H1 (cell line): ENCODE measurements around the gene CPEB3. TPM values are rescaled to one million over a fixed set of nuclear protein-coding genes. Genes with fewer than 3 reads are reported as not detected.

Experiments used
- CTCF ChIA-PET: fragments of 300-600 bp; sonication (Branson Sonifier 250); formaldehyde crosslinking; loops from one replicate; lab custom pipeline; 2021; ENCODE audit not compliant: partially characterized antibody; lab: Charles Lee
- POLR2A ChIA-PET: fragments of 300-600 bp; sonication (Branson Sonifier 250); formaldehyde crosslinking; loops from one replicate; lab custom pipeline; 2021; ENCODE audit warnings: inconsistent platforms; ENCODE audit not compliant: partially characterized antibody; lab: Charles Lee
- DNase-seq, 2 experiments: peaks; one replicate each; pipeline versions ENCODE4 v3.0.0 to v3.0.0-alpha.2; 2010 to 2022; ENCODE audit warnings: low spot score in 2 of 2, low read depth in 1 of 2, mixed read lengths in 1 of 2
- FAIRE-seq: peaks from 2 replicates; lab custom pipeline; 2011; peaks lifted over from hg19 to GRCh38; lab: Jason Lieb, UNC
- H2AFZ ChIP-seq: 2 replicates; pipeline ENCODE4 v1.8.1; 2012; ENCODE audit warnings: low read length, inconsistent platforms
- H2AK5ac ChIP-seq: 2 replicates; pipeline ENCODE4 v1.6.1; 2013; ENCODE audit warnings: low read depth, low read length
- H2BK120ac ChIP-seq: replicated peaks from 2 replicates; pipeline ENCODE3; 2013; ENCODE audit warnings: low read depth, low read length, inconsistent platforms
- H2BK12ac ChIP-seq: 2 replicates; pipeline ENCODE4 v1.6.1; 2013; ENCODE audit warnings: low read depth, low read length
- H2BK15ac ChIP-seq: 2 replicates; pipeline ENCODE4 v1.6.1; 2013; ENCODE audit warnings: low read length
- H2BK20ac ChIP-seq: 2 replicates; pipeline ENCODE4 v1.6.1; 2013; ENCODE audit warnings: low read length
- H2BK5ac ChIP-seq: 2 replicates; pipeline ENCODE4 v1.6.1; 2013; ENCODE audit warnings: low read depth, low read length
- H3K14ac ChIP-seq: 2 replicates; pipeline ENCODE4 v1.6.1; 2013; ENCODE audit warnings: inconsistent platforms; ENCODE audit not compliant: insufficient read length
- H3K18ac ChIP-seq: 2 replicates; pipeline ENCODE4 v1.6.1; 2013; ENCODE audit warnings: low read length; ENCODE audit errors: extremely low read depth
- H3K23ac ChIP-seq: 2 replicates; pipeline ENCODE4 v1.6.1; 2013; ENCODE audit warnings: inconsistent platforms; ENCODE audit not compliant: insufficient read length
- H3K23me2 ChIP-seq: 2 replicates; pipeline ENCODE4 v1.6.1; 2013; ENCODE audit warnings: low read depth, low read length
- H3K27ac ChIP-seq: 2 replicates; pipeline ENCODE4 v1.6.1; 2011; ENCODE audit warnings: low read depth, low read length, inconsistent platforms
- H3K27me3 ChIP-seq, 4 experiments: replicated peaks in 1 of 4; 1 replicate in 1 of 4; 2 replicates in 3 of 4; pipeline versions ENCODE4 v1.6.1 to v1.8.1; 2011 to 2013; ENCODE audit warnings: low read length in 3 of 4, mild to moderate bottlenecking in 3 of 4, inconsistent platforms in 2 of 4, mixed read lengths in 2 of 4, moderate library complexity in 1 of 4; ENCODE audit not compliant: control insufficient read depth in 3 of 4, insufficient read depth in 3 of 4; ENCODE audit errors: extremely low read depth in 1 of 4
- H3K36me3 ChIP-seq, 4 experiments: 2 replicates each; pipeline versions ENCODE4 v1.6.1 to v1.8.1; 2011 to 2013; ENCODE audit warnings: mild to moderate bottlenecking in 4 of 4, low read length in 3 of 4, moderate library complexity in 2 of 4, control low read depth in 1 of 4, inconsistent platforms in 1 of 4; ENCODE audit not compliant: insufficient read depth in 4 of 4, control insufficient read depth in 2 of 4
- H3K4ac ChIP-seq: replicated peaks from 2 replicates; pipeline ENCODE3; 2013; ENCODE audit warnings: low read length, low read depth, mixed read lengths, inconsistent platforms; ENCODE audit not compliant: insufficient read length
- H3K4me1 ChIP-seq, 4 experiments: replicated peaks in 1 of 4; 1 replicate in 1 of 4; 2 replicates in 3 of 4; pipeline versions ENCODE4 v1.6.1 to v1.8.1; 2011 to 2013; ENCODE audit warnings: low read length in 3 of 4, inconsistent platforms in 2 of 4, mixed read lengths in 1 of 4; ENCODE audit not compliant: insufficient read depth in 4 of 4, control insufficient read depth in 3 of 4
- H3K4me2 ChIP-seq, 2 experiments: 2 replicates each; pipeline versions ENCODE4 v1.6.1 to v1.8.1; 2011 to 2013; ENCODE audit warnings: low read depth in 2 of 2, low read length in 2 of 2, control low read depth in 1 of 2, inconsistent platforms in 1 of 2, mild to moderate bottlenecking in 1 of 2; ENCODE audit not compliant: insufficient read depth in 1 of 2
- H3K4me3 ChIP-seq, 4 experiments: fragments of 200-600, 300-600 bp in 1 of 4; sonication (generic), shearing (Covaris generic), sonication (Bioruptor Twin) in 1 of 4; 2 replicates each; pipeline versions ENCODE4 v1.5.1 to v1.8.1; 2011 to 2016; ENCODE audit warnings: low read length in 4 of 4, low read depth in 3 of 4, control low read depth in 2 of 4, inconsistent platforms in 2 of 4, mild to moderate bottlenecking in 2 of 4, mixed read lengths in 1 of 4, moderate library complexity in 1 of 4; ENCODE audit not compliant: insufficient read depth in 2 of 4; ENCODE audit errors: extremely low read depth in 1 of 4
- H3K56ac ChIP-seq: replicated peaks from 2 replicates; pipeline ENCODE3; 2013; ENCODE audit warnings: low read depth, mild to moderate bottlenecking, mixed read lengths, low read length, inconsistent platforms; ENCODE audit not compliant: insufficient read length
- H3K79me1 ChIP-seq: 2 replicates; pipeline ENCODE4 v1.6.1; 2013; ENCODE audit warnings: low read depth, low read length, control low read depth
- H3K79me2 ChIP-seq, 2 experiments: 2 replicates each; pipeline versions ENCODE4 v1.6.1 to v1.8.1; 2012 to 2013; ENCODE audit warnings: low read length in 2 of 2, mild to moderate bottlenecking in 2 of 2, inconsistent platforms in 1 of 2; ENCODE audit not compliant: insufficient read depth in 2 of 2, control insufficient read depth in 1 of 2
- H3K9ac ChIP-seq, 4 experiments: replicated peaks in 1 of 4; 1 replicate in 1 of 4; 2 replicates in 3 of 4; pipeline versions ENCODE4 v1.6.1 to v1.8.1; 2011 to 2013; ENCODE audit warnings: low read depth in 3 of 4, low read length in 3 of 4, control low read depth in 2 of 4, mild to moderate bottlenecking in 2 of 4, moderate library complexity in 2 of 4, inconsistent platforms in 1 of 4; ENCODE audit errors: extremely low read depth in 1 of 4
- H3K9me3 ChIP-seq, 2 experiments: 2 replicates each; pipeline versions ENCODE4 v1.6.1 to v1.8.1; 2012 to 2013; ENCODE audit warnings: mild to moderate bottlenecking in 2 of 2, moderate library complexity in 2 of 2, control low read depth in 1 of 2, inconsistent platforms in 1 of 2, low read depth in 1 of 2, low read length in 1 of 2, mixed read lengths in 1 of 2; ENCODE audit not compliant: insufficient read depth in 2 of 2
- H4K20me1 ChIP-seq, 2 experiments: replicated peaks in 1 of 2; 2 replicates each; pipeline versions ENCODE3 to v1.8.1; 2011 to 2013; ENCODE audit warnings: inconsistent platforms in 2 of 2, low read length in 2 of 2, mild to moderate bottlenecking in 1 of 2; ENCODE audit not compliant: insufficient read depth in 2 of 2, control insufficient read depth in 1 of 2
- H4K5ac ChIP-seq: 2 replicates; pipeline ENCODE4 v1.6.1; 2013; ENCODE audit warnings: low read length, low read depth, mixed read lengths, inconsistent platforms; ENCODE audit not compliant: insufficient read length
- H4K8ac ChIP-seq: 2 replicates; pipeline ENCODE4 v1.8.0; 2013; ENCODE audit warnings: mild to moderate bottlenecking, moderate library complexity, low read length, inconsistent platforms; ENCODE audit not compliant: insufficient read depth; ENCODE audit errors: extremely low read depth
- H4K91ac ChIP-seq: replicated peaks from 2 replicates; pipeline ENCODE3; 2013; ENCODE audit warnings: low read length, mixed read lengths, inconsistent platforms; ENCODE audit not compliant: insufficient read length
- CHD1 ChIP-seq: IDR thresholded peaks from 2 replicates; pipeline ENCODE4 v1.6.1; 2012; ENCODE audit warnings: low read depth, low read length, improper control_type of control experiment
- CTBP2 ChIP-seq: IDR thresholded peaks from 2 replicates; pipeline ENCODE4 v1.7.0; 2011; ENCODE audit warnings: borderline replicate concordance, mild to moderate bottlenecking, moderate library complexity, mixed read lengths, low read length; ENCODE audit not compliant: insufficient read depth, insufficient read length
- JUN ChIP-seq: IDR thresholded peaks from 2 replicates; pipeline ENCODE4 v1.6.1; 2011; ENCODE audit warnings: low read depth, mild to moderate bottlenecking, improper control_type of control experiment, low read length
- PHF8 ChIP-seq: fragments of 200-600 bp; sonication (generic); conservative IDR thresholded peaks from 2 replicates; pipeline ENCODE4 v1.7.1; 2012; ENCODE audit warnings: low read depth, mild to moderate bottlenecking, inconsistent platforms, low read length, moderate library complexity
- RAD21 ChIP-seq, 2 experiments: IDR thresholded peaks in 1 of 2; conservative IDR thresholded peaks in 1 of 2; 2 replicates each; pipeline ENCODE4 v1.6.1; 2011; ENCODE audit warnings: low read depth in 2 of 2, low read length in 2 of 2, improper control_type of control experiment in 1 of 2, inconsistent platforms in 1 of 2, mild to moderate bottlenecking in 1 of 2, moderate library complexity in 1 of 2
- YY1 ChIP-seq: IDR thresholded peaks from 2 replicates; pipeline ENCODE4 v1.6.1; 2011; ENCODE audit warnings: low read depth, mild to moderate bottlenecking, low read length
- WGBS, 2 experiments: shearing (Covaris generic) in 1 of 2; methylation state at CpG; one replicate each; pipeline versions ENCODE4 v1.1.6 to v1.1.7; 2013 to 2015; ENCODE audit warnings: low lambda C conversion rate in 2 of 2, mixed read lengths in 2 of 2, inconsistent platforms in 1 of 2, low coverage in 1 of 2, missing lambda C conversion rate in 1 of 2; ENCODE audit not compliant: insufficient replicate concordance in 2 of 2, insufficient coverage in 1 of 2, insufficient read length in 1 of 2; ENCODE audit errors: extremely low coverage in 1 of 2, missing lambda C conversion rate in 1 of 2; 5-methylcytosine and 5-hydroxymethylcytosine counted together
- polyA plus RNA-seq, 7 experiments: library from polyadenylated mRNA; depleted of rRNA in 3 of 7; stranded (reverse) in 5 of 7; unstranded in 2 of 7; fragments of >200 nt in 5 of 7; fragments of 200-250 nt in 2 of 7; gene quantifications; 1 replicate in 5 of 7; 2 replicates in 1 of 7; 4 replicates in 1 of 7; pipeline versions ENCODE4 v1.2.1 to v1.2.3, GENCODE V29; 2011 to 2013; ENCODE audit warnings: missing spikeins in 2 of 7, mixed read lengths in 2 of 7
- total RNA-seq: library from RNA; stranded (reverse); fragmentation: NEBNext Ultra II Directional; extraction: Animal tissue kit (Norgen Biotek cat#: 25700); gene quantifications from 2 replicates; pipeline ENCODE4 v1.2.1, GENCODE V29; 2021
- TF ChIP-seq, protein P1 (sequence below), 3 experiments: IDR thresholded peaks; 1 replicate in 2 of 3; 2 replicates in 1 of 3; pipeline versions ENCODE4 v1.5.1 to v1.6.1; 2011; ENCODE audit warnings: low read length in 3 of 3, mild to moderate bottlenecking in 3 of 3, inconsistent platforms in 2 of 3, low read depth in 1 of 3, moderate library complexity in 1 of 3; ENCODE audit not compliant: insufficient read depth in 1 of 3; ENCODE audit errors: control extremely low read depth in 1 of 3

The CPEB3 gene
- total and polyA plus RNA-seq, 2 of the 8 experiments (the other 6 are each of a cell fraction or from before 2014, with no cell fraction given): 0.39 to 1.7 TPM

DNA sequence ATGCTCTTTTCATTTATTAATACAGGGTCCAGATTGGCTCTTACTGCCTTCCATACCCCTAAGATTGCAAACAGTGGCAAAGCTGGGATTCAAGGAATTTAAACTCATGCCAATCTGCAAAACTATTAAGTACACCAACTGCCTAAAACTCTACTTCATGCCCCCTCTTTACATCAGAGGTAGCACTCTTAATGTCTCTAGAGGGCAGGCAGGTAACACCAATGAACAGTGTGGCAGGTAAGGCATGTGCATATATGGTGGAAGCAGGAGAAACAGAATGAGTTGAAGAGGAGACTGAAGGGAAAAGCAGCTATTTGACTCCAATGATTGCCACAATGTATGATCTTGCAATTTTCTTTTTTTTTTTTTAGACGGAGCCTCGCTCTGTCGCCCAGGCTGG lies 210.6 kb downstream of the CPEB3 start:
- Histone ChIP-seq H4K8ac (no peak overlapping the region), H2AFZ (no peak overlapping the region), H4K91ac (no peak overlapping the region), H3K56ac (no peak overlapping the region), H3K9ac (no peak overlapping the region), H3K79me1 (no peaks in the 10 kb centered on the region), H4K20me1 (no peaks in the 10 kb centered on the region), H3K4ac (no peak overlapping the region), H2BK120ac (no peak overlapping the region), H3K23ac (no peak overlapping the region), H2BK20ac (no peak overlapping the region), H3K14ac (no peak overlapping the region), H3K4me3 (no peak overlapping the region), H2BK15ac (no peak overlapping the region), H2AK5ac (no peak overlapping the region), H3K27me3 (no peaks in the 10 kb centered on the region), H2BK12ac (no peak overlapping the region), H3K23me2 (no peaks in the 10 kb centered on the region), H3K36me3 (no peaks in the 10 kb centered on the region), H3K4me2 (no peak overlapping the region), H3K18ac (no peak overlapping the region), H3K9me3 (no peaks in the 10 kb centered on the region), H3K27ac (no peak overlapping the region), H3K79me2 (no peaks in the 10 kb centered on the region), H2BK5ac (no peak overlapping the region), H3K4me1 (no peaks in the 10 kb centered on the region), H4K5ac (no peak overlapping the region)
- ChIA-PET CTCF (interaction anchor here (0.6 to 1.2 kb wide), 4 partner anchors 25 to 1831 kb away, joined by 3 to 4 read pairs (median 4); no protein-coding TSS in a partner anchor), POLR2A (no interaction called here)
- 79% methylated on average over 3 of the region's 3 CpGs; no CpG with 5 or more reads in 1 of the 2 experiments for WGBS, 2 experiments
- TF ChIP-seq JUN (no peak), RAD21 (IDR thresholded peaks at IDR 0.05 in 1 of 2, conservative IDR thresholded peaks at IDR 0.05 in 1 of 2; ENCODE audit: low read depth in 2 of 2, low read length in 2 of 2) (peak; percentile 66), CHD1 (no peak), PHF8 (no peak), YY1 (no peak), CTBP2 (no peak)
- TF ChIP-seq, protein P1, sequence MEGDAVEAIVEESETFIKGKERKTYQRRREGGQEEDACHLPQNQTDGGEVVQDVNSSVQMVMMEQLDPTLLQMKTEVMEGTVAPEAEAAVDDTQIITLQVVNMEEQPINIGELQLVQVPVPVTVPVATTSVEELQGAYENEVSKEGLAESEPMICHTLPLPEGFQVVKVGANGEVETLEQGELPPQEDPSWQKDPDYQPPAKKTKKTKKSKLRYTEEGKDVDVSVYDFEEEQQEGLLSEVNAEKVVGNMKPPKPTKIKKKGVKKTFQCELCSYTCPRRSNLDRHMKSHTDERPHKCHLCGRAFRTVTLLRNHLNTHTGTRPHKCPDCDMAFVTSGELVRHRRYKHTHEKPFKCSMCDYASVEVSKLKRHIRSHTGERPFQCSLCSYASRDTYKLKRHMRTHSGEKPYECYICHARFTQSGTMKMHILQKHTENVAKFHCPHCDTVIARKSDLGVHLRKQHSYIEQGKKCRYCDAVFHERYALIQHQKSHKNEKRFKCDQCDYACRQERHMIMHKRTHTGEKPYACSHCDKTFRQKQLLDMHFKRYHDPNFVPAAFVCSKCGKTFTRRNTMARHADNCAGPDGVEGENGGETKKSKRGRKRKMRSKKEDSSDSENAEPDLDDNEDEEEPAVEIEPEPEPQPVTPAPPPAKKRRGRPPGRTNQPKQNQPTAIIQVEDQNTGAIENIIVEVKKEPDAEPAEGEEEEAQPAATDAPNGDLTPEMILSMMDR (IDR thresholded peaks at IDR 0.05; ENCODE audit: control extremely low read depth in 1 of 3, insufficient read depth in 1 of 3, low read depth in 1 of 3, low read length in 3 of 3): peak in 2 of 3 experiments; percentile 29 to 43; a peak in 3 of 4 replicates
- FAIRE-seq (no peak), DNase-seq (no peak)
